ENCODE measurements around the gene WRAP53.

DNA sequence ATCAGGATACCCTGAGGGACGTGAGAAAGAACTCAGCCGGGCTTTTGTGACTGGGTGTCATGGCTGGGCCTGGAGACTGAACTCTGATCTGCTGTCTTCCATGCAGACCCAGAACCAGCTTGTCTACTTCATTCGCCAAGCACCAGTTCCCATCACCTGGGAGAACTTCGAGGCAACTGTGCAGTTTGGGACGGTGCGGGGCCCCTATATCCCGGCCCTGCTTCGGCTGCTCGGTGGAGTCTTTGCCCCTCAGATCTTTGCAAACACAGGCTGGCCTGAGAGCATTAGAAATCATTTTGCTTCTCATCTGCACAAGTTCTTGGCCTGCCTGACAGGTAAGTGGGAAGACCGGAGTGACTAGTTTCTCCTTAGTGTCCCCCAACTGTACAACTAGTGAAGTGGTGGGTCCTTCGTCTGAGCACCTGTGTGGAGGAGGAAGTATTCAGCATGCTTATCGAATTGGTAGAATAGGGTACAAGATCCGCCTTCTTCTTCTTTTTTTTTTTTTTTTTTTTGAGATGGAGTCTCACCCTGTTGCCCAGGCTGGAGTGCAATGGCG, 44.8 kb downstream of the WRAP53 start:
- TF ChIP-seq, protein P1, sequence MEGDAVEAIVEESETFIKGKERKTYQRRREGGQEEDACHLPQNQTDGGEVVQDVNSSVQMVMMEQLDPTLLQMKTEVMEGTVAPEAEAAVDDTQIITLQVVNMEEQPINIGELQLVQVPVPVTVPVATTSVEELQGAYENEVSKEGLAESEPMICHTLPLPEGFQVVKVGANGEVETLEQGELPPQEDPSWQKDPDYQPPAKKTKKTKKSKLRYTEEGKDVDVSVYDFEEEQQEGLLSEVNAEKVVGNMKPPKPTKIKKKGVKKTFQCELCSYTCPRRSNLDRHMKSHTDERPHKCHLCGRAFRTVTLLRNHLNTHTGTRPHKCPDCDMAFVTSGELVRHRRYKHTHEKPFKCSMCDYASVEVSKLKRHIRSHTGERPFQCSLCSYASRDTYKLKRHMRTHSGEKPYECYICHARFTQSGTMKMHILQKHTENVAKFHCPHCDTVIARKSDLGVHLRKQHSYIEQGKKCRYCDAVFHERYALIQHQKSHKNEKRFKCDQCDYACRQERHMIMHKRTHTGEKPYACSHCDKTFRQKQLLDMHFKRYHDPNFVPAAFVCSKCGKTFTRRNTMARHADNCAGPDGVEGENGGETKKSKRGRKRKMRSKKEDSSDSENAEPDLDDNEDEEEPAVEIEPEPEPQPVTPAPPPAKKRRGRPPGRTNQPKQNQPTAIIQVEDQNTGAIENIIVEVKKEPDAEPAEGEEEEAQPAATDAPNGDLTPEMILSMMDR (IDR thresholded peaks at IDR 0.05), result no peak
- no peak for TF ChIP-seq POLR2A (IDR thresholded peaks at IDR 0.05)
